ENCODE results near the gene KREMEN2. TPM values are rescaled to one million over a fixed set of nuclear protein-coding genes. Genes with fewer than 3 reads are reported as not detected.

The KREMEN2 gene
- total and polyA plus RNA-seq, 2 of the 8 experiments (the other 6 are each of a cell fraction or from before 2014, with no cell fraction given) = 6.6 to 7.0 TPM

- no peak for TF ChIP-seq BRCA1 (IDR thresholded peaks at IDR 0.05; ENCODE audit: low read depth, low read length)
- TF ChIP-seq SRF (IDR thresholded peaks at IDR 0.05; ENCODE audit: low read depth, low read length) = no peak
- TF ChIP-seq RNF2 (IDR thresholded peaks at IDR 0.05; ENCODE audit: borderline replicate concordance, low read depth, low read length, missing control alignments, poor library complexity, severe bottlenecking) = no peak
- no peak for TF ChIP-seq NANOG (IDR thresholded peaks at IDR 0.05; ENCODE audit: insufficient read depth, low read depth, low read length, poor library complexity, severe bottlenecking)
- TF ChIP-seq EP300 (IDR thresholded peaks at IDR 0.05; ENCODE audit: borderline replicate concordance in 1 of 2, low read depth in 2 of 2, low read length in 2 of 2) = peak in 1 of 2 experiments; percentile 16; a peak in 1 of 3 replicates
- no peak for TF ChIP-seq ASH2L (IDR thresholded peaks at IDR 0.05; ENCODE audit: low read length)
- TF ChIP-seq CTBP2 (IDR thresholded peaks at IDR 0.05; ENCODE audit: borderline replicate concordance, insufficient read depth, insufficient read length, low read length) = no peak
- no peak for TF ChIP-seq KDM1A (IDR thresholded peaks at IDR 0.05; ENCODE audit: borderline replicate concordance, low read length)
- TF ChIP-seq MAFK (IDR thresholded peaks at IDR 0.05; ENCODE audit: low read depth, low read length) = no peak
- peak in 1 of 2 experiments; percentile 90; a peak in 1 of 4 replicates for TF ChIP-seq HDAC2 (IDR thresholded peaks at IDR 0.05; ENCODE audit: borderline replicate concordance in 1 of 2, low read depth in 2 of 2, low read length in 2 of 2)
- no peak for TF ChIP-seq JUN (IDR thresholded peaks at IDR 0.05; ENCODE audit: low read depth, low read length)
- TF ChIP-seq TCF12 (IDR thresholded peaks at IDR 0.05; ENCODE audit: low read depth, low read length) = no peak
- TF ChIP-seq TAF7 (optimal IDR thresholded peaks at IDR 0.05; ENCODE audit: borderline replicate concordance, low read depth, low read length) = no peak
- no peak for TF ChIP-seq POU5F1 (IDR thresholded peaks at IDR 0.05; ENCODE audit: low read depth, low read length)
- TF ChIP-seq CREB1 (IDR thresholded peaks at IDR 0.05) = 0 out of 2 replicates have a peak, but pooled peaks have one; percentile 29
- peak; percentile 38; the same call in 1 of the 2 replicates for TF ChIP-seq NRF1 (IDR thresholded peaks at IDR 0.05; ENCODE audit: low read depth, low read length)
- TF ChIP-seq SUZ12 (IDR thresholded peaks at IDR 0.05; ENCODE audit: low read length) = no peak
- TF ChIP-seq POLR2AphosphoS5 (IDR thresholded peaks at IDR 0.05; ENCODE audit: low read depth, low read length) = no peak
- TF ChIP-seq SIX5 (IDR thresholded peaks at IDR 0.05; ENCODE audit: low read depth, low read length) = no peak
- no peak for TF ChIP-seq BACH1 (IDR thresholded peaks at IDR 0.05; ENCODE audit: low read length)
- no peak for TF ChIP-seq TBP (IDR thresholded peaks at IDR 0.05; ENCODE audit: low read depth, low read length)
- no peak for TF ChIP-seq YY1 (IDR thresholded peaks at IDR 0.05; ENCODE audit: low read depth, low read length)
These were observed 4.9 kb downstream of the KREMEN2 start, which contains the start of gene PAQR4 (continued) for GRCh38 chr16:2968738-2969544.
